Thyroid gland (tissue), 4 donors: ENCODE measurements around the gene CD6. TPM values are rescaled to one million over a fixed set of nuclear protein-coding genes. Genes with fewer than 3 reads are reported as not detected.

ENCODE experiments used
- DNase-seq, 2 donors: peaks; one replicate each; pipeline ENCODE4 v3.0.0-alpha.2; 2019
- H3K27ac ChIP-seq, 3 donors: fragments of 200-600 bp; sonication (generic); 1 replicate in 2 of 3; 2 replicates in 1 of 3; pipeline ENCODE4 v1.5.1; 2016 to 2019; ENCODE audit warnings: mild to moderate bottlenecking in 1 of 3, moderate library complexity in 1 of 3
- H3K27me3 ChIP-seq: fragments of 200-600 bp; sonication (generic); one replicate; pipeline ENCODE4 v1.5.1; 2019
- H3K36me3 ChIP-seq, 2 donors: fragments of 200-600 bp; sonication (generic); one replicate each; pipeline ENCODE4 v1.5.1; 2016 to 2019
- H3K4me1 ChIP-seq, 2 donors: fragments of 200-600 bp; sonication (generic); one replicate each; pipeline ENCODE4 v1.5.1; 2017 to 2019
- H3K4me3 ChIP-seq, 3 donors: fragments of 200-600 bp; sonication (generic); replicated peaks in 1 of 3; 1 replicate in 2 of 3; 2 replicates in 1 of 3; pipeline ENCODE4 v1.5.1; 2016; ENCODE audit warnings: mild to moderate bottlenecking in 1 of 3
- H3K9me3 ChIP-seq: fragments of 200-600 bp; sonication (generic); one replicate; pipeline ENCODE4 v1.5.1; 2017
- POLR2A ChIP-seq, 2 donors: fragments of 450-650 bp; IDR thresholded peaks; one replicate each; pipeline ENCODE4 v1.6.1; 2017; ENCODE audit warnings: antibody characterized with exemption in 2 of 2, mild to moderate bottlenecking in 2 of 2, moderate library complexity in 1 of 2
- WGBS, 2 donors: methylation state at CpG; one replicate each; pipeline ENCODE4 v1.1.5; 2017; 5-methylcytosine and 5-hydroxymethylcytosine counted together
- intact Hi-C: fragments of 100-400 bp; cut with DNase I; formaldehyde crosslinking; loops from one replicate; pipeline ENCODE4 v1.15.1; 2023
- total RNA-seq, 4 donors: library from RNA; depleted of rRNA; stranded (reverse); fragments of >200 nt; gene quantifications; one replicate each; pipeline ENCODE4 v1.2.3, GENCODE V29; 2016
- TF ChIP-seq, protein P1 (sequence below), 6 experiments: fragments of 200-600 bp in 3 of 6; fragments of 450-650 bp in 3 of 6; sonication (generic) in 3 of 6; IDR thresholded peaks; one replicate each; pipeline ENCODE4 v1.5.1; 2016 to 2019; ENCODE audit warnings: antibody characterized with exemption in 6 of 6, mild to moderate bottlenecking in 2 of 6, inconsistent platforms in 1 of 6, moderate library complexity in 1 of 6

The CD6 gene
- total RNA-seq, 4 donors from 2014 or later = 0.40 to 2.7 (median 0.69) TPM

DNA sequence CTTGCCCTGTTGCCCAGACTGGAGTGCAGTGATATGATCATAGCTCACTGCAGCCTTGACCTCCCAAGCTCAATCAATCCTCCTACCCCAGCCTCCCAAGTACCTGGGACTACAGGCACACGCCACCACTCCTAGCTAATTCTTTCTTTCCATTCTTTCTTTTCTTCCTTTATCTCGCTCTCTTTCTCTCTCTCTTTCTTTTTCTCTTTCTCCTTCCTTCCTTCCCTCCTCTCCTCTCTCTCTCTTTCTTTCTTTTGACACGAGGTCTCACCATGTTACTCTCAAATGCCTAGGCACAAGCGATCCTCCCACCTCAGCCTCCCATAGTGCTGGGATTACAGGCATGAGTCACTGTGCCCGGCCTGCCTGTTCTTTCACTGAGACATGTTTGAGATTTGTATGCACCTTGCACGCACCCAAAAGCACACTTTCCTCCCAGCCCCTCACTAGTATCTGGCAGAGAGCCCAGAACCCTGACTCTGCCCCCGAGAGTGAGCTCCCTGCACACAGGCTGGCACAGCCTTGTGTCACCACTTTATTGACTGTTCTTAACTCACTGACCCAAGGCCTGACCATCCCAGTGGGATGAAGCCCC, 56.8 kb downstream of the CD6 start:
- intact Hi-C loops = no loop called here
- Histone ChIP-seq H3K9me3 (no peaks in the 10 kb centered on the region), H3K4me3 (no peak overlapping the region), H3K4me1 (peaks cover 0 to 3% of the 10 kb centered on the region in 2 donors), H3K27me3 (no peaks in the 10 kb centered on the region), H3K27ac (no peak overlapping the region), H3K36me3 (no peaks in the 10 kb centered on the region)
- no peak for TF ChIP-seq POLR2A (IDR thresholded peaks at IDR 0.05)
- TF ChIP-seq, protein P1, sequence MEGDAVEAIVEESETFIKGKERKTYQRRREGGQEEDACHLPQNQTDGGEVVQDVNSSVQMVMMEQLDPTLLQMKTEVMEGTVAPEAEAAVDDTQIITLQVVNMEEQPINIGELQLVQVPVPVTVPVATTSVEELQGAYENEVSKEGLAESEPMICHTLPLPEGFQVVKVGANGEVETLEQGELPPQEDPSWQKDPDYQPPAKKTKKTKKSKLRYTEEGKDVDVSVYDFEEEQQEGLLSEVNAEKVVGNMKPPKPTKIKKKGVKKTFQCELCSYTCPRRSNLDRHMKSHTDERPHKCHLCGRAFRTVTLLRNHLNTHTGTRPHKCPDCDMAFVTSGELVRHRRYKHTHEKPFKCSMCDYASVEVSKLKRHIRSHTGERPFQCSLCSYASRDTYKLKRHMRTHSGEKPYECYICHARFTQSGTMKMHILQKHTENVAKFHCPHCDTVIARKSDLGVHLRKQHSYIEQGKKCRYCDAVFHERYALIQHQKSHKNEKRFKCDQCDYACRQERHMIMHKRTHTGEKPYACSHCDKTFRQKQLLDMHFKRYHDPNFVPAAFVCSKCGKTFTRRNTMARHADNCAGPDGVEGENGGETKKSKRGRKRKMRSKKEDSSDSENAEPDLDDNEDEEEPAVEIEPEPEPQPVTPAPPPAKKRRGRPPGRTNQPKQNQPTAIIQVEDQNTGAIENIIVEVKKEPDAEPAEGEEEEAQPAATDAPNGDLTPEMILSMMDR (IDR thresholded peaks at IDR 0.05) = no peak
- peak; percentile 50 to 54 for DNase-seq
- 62 to 65% methylated on average over 7 of the region's 7 CpGs for WGBS, 2 donors

DNA sequence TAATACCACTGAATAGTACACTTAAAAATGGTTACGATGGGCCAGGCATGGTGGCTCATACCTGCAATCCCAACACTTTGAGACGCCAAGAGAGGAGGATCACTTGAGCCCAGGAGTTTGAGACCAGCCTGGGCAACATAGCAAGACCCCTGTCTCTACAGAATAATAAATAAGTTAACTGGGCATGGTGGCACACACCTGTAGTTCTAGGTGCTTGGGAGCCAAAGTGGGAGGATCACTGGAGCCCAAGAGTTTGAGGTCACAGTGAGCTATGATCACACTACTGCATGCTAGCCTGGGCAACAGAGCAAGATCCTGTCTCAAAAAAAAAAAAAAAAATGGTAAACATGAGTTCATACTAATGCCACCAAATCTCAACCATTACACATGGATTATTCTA, 61.3 kb downstream of the CD6 start:
- intact Hi-C loops = no loop called here
- Histone ChIP-seq H3K27me3 (no peaks in the 10 kb centered on the region), H3K36me3 (no peaks in the 10 kb centered on the region), H3K4me3 (no peak overlapping the region), H3K27ac (no peak overlapping the region), H3K4me1 (peaks cover 0 to 3% of the 10 kb centered on the region in 2 donors), H3K9me3 (no peaks in the 10 kb centered on the region)
- TF ChIP-seq, protein P1 (IDR thresholded peaks at IDR 0.05) = no peak
- no peak for TF ChIP-seq POLR2A (IDR thresholded peaks at IDR 0.05)
- DNase-seq = no peak
- WGBS, 2 donors = 97 to 98% methylated on average over 2 of the region's 2 CpGs

DNA sequence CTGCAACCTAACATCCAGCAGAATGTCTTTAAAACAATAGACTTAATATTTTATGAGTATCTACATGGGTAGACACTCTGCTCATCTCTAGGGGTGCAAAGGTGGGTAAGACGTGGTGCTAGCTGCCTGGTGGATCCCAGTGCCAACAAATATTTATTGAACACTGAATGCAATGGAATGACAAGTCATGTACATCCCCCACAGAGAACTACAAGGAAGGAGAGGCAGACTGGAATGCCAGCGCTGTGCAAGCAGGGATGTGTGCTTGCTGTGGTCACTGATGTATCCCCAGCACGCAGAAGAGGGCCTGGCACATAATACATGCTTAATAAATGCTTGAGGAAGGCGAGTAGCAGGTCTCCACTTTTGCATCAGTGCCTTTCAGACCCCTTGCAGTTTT, 61.9 kb downstream of the CD6 start:
- Histone ChIP-seq H3K4me1 (peaks cover 0 to 2% of the 10 kb centered on the region in 2 donors), H3K27ac (no peak overlapping the region), H3K4me3 (no peak overlapping the region), H3K27me3 (no peaks in the 10 kb centered on the region), H3K9me3 (no peaks in the 10 kb centered on the region), H3K36me3 (no peaks in the 10 kb centered on the region)
- WGBS, 2 donors = 89 to 95% methylated on average over 4 of the region's 4 CpGs
- DNase-seq = no peak
- TF ChIP-seq POLR2A (IDR thresholded peaks at IDR 0.05) = no peak
- TF ChIP-seq, protein P1 (IDR thresholded peaks at IDR 0.05) = no peak
- intact Hi-C loops = no loop called here

DNA sequence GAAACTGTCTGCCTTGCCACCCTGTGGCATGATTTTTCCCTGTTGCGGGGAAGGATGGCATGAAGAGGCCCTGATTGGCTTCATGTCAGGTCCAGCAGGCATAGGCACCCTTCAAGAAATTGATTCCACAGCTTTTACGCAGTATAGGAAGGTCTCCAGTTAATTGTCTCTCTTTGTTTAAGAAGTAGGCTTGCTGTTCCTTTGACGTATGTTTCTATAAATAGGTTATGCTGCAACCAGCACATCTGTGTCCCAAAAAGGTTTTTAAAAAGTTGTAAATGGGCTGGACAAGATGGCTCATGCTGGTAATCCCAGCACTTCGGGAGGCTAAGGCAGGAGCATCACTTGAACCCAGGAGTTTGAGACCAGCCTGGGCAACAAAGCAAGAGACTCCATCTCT, 62.6 kb downstream of the CD6 start:
- H3K9me3 ChIP-seq = no peaks in the 10 kb centered on the region
- intact Hi-C loops = no loop called here
- no peak for TF ChIP-seq POLR2A (IDR thresholded peaks at IDR 0.05)
- TF ChIP-seq, protein P1 (IDR thresholded peaks at IDR 0.05) = no peak
- H3K4me1 ChIP-seq = no peaks in the 10 kb centered on the region
- no peak for DNase-seq
- H3K36me3 ChIP-seq = no peaks in the 10 kb centered on the region
- H3K27me3 ChIP-seq = no peaks in the 10 kb centered on the region
- H3K4me3 ChIP-seq = no peak overlapping the region
- 93 to 96% methylated on average over 4 of the region's 4 CpGs for WGBS, 2 donors
- no peak overlapping the region for H3K27ac ChIP-seq

DNA sequence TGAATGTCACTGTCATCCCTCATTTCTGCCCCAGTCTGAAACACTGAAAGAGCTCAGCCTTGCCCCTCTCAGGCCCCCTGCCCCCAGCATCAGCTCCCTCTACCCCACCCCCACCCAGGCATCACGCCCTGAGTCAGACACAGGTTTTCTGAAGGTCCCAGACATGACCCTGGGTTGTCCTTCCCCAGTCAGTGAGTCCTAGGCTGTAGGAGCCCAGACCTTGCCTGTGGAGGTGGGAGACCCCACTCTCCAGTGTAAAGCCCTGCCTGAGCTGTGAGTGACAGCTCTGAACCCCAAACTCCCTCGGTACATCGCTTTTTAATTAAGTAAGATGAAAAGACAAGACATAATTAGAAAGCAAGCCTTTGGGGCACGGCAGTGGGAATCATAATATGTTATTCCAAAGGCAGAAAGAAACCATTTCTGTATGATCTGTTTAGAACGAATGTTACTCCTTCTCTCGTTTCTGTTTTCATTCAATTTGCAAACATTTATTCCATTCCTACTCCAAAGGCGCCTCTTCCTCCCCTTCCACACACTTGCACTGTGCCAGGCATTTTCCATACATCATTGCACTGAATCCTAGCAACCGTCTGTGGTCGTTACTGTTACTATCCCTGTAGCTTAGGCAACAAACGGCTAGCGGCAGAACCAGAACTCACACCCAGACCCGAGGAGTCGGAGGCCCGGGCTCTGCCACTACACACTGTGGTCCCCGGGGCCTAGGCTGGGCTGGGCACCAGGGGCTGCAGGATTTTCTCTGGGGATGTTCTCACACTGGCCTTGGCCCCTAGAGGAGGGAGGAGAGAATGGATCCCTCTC, 63.4 kb downstream of the CD6 start:
- Histone ChIP-seq H3K36me3 (no peaks in the 10 kb centered on the region), H3K27ac (no peak overlapping the region), H3K9me3 (no peaks in the 10 kb centered on the region), H3K4me1 (no peaks in the 10 kb centered on the region), H3K4me3 (no peak overlapping the region), H3K27me3 (no peaks in the 10 kb centered on the region)
- DNase-seq = no peak
- no peak for TF ChIP-seq POLR2A (IDR thresholded peaks at IDR 0.05)
- TF ChIP-seq, protein P1 (IDR thresholded peaks at IDR 0.05) = no peak
- WGBS, 2 donors = 87 to 88% methylated on average over 14 to 15 of the region's 15 CpGs
- intact Hi-C loops = no loop called here
